IPS DF 6.9 (cell line): ENCODE measurements around the gene MYO19.

ENCODE experiments used
- DNase-seq: peaks from one replicate; pipeline ENCODE4 v3.0.0-alpha.2; 2013; ENCODE audit warnings: low read depth, low spot score
- H3K27ac ChIP-seq: one replicate; pipeline ENCODE4 v1.5.1; 2013; ENCODE audit warnings: low read length, control low read depth
- H3K27me3 ChIP-seq: 2 replicates; pipeline ENCODE4 v1.6.1; 2013; ENCODE audit warnings: mild to moderate bottlenecking, low read length; ENCODE audit not compliant: control insufficient read depth, insufficient read depth
- H3K36me3 ChIP-seq: 2 replicates; pipeline ENCODE4 v1.6.1; 2013; ENCODE audit warnings: low read length; ENCODE audit not compliant: control insufficient read depth, insufficient read depth
- H3K4me1 ChIP-seq: 2 replicates; pipeline ENCODE4 v1.6.1; 2013; ENCODE audit warnings: low read length; ENCODE audit not compliant: control insufficient read depth, insufficient read depth
- H3K4me3 ChIP-seq: 2 replicates; pipeline ENCODE4 v1.5.1; 2013; ENCODE audit warnings: mild to moderate bottlenecking, low read length
- H3K9me3 ChIP-seq: 2 replicates; pipeline ENCODE4 v1.6.1; 2013; ENCODE audit warnings: low read length, inconsistent platforms; ENCODE audit not compliant: control insufficient read depth, insufficient read depth
- WGBS: extraction: QIAGEN DNeasy Blood & Tissue Kit; methylation state at CpG from one replicate; pipeline ENCODE4 v1.1.7; 2013; ENCODE audit warnings: mixed read lengths, missing lambda C conversion rate; ENCODE audit not compliant: insufficient read length, insufficient coverage; 5-methylcytosine and 5-hydroxymethylcytosine counted together

The MYO19 gene

DNA sequence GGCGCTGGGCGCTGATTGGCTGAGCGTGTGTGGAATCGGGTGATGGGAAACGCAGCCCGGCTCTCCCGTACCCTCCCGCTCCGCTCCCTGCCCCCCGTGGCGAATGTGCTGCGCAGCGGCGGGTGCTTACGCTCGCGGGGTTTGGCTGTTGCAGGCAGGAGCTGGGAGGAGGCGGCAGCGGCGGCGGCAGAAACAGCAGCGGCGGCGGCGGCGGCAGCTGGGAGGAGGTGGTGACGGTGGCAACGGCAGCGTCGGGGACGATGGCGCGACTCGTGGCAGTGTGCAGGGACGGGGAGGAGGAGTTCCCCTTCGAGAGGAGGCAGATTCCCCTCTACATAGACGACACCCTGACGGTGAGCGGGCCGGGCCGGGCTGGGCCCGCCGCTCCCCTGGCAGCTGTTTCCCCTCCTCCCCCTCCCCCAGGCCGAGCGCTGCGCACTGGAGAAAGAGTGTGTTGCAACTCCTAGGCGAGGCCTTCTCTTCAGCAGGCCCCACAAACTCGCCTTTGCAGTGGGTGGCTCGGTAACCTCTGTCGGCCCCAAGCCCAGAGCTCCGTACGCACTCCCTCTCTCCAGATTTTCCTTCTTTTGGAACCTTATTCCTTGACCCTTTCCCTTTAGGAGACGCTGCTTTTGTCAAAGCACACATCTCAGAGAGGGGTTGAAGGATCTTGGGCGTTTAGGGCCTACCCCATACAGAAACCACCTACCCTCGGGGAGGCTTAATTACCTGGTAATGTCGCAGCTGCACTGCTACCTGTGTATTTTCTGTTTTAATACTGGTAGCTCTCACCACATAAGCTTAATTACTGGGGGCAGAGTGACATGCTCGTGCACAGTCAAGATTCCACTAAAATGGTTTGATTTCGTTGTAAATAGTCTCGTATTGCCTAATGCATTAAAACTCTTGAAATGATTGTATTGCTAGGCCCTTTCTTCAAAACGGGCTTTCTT is 11.1 kb upstream of the MYO19 start:
- no peaks in the 10 kb centered on the region for H3K4me1 ChIP-seq
- DNase-seq: peak; percentile 84
- H3K27ac ChIP-seq: no peak overlapping the region
- H3K9me3 ChIP-seq: no peaks in the 10 kb centered on the region
- H3K27me3 ChIP-seq: no peaks in the 10 kb centered on the region
- peak overlapping the region; percentile 84 for H3K4me3 ChIP-seq
- WGBS: no CpG with 5 or more reads among the region's 60 CpGs
- no peaks in the 10 kb centered on the region for H3K36me3 ChIP-seq

DNA sequence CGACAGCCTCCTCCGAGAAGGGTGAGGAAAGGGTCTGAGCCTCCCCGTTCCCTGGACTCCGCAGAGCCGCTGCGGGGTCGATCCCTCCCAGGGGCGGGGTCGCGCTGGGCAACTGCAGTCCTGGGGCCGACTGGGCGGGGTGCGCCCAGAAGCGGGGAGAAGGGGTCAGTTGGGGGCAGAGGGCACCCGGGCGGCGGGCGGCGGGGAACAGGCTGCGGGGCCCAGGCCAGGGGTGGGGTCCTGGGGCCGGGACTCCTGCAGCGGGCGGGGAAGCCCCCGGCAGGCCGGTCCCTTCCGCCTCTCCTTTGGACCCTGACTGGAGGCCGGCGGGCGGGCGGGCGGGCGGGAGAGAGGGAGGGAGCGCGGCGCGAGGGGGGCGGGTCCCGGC is 10.4 kb upstream of the MYO19 start:
- DNase-seq: no peak
- no peaks in the 10 kb centered on the region for H3K27me3 ChIP-seq
- H3K36me3 ChIP-seq: no peaks in the 10 kb centered on the region
- no CpG with 5 or more reads among the region's 38 CpGs for WGBS
- no peaks in the 10 kb centered on the region for H3K9me3 ChIP-seq
- peak overlapping the region; percentile 83 for H3K4me3 ChIP-seq
- no peaks in the 10 kb centered on the region for H3K4me1 ChIP-seq
- H3K27ac ChIP-seq: no peak overlapping the region

DNA sequence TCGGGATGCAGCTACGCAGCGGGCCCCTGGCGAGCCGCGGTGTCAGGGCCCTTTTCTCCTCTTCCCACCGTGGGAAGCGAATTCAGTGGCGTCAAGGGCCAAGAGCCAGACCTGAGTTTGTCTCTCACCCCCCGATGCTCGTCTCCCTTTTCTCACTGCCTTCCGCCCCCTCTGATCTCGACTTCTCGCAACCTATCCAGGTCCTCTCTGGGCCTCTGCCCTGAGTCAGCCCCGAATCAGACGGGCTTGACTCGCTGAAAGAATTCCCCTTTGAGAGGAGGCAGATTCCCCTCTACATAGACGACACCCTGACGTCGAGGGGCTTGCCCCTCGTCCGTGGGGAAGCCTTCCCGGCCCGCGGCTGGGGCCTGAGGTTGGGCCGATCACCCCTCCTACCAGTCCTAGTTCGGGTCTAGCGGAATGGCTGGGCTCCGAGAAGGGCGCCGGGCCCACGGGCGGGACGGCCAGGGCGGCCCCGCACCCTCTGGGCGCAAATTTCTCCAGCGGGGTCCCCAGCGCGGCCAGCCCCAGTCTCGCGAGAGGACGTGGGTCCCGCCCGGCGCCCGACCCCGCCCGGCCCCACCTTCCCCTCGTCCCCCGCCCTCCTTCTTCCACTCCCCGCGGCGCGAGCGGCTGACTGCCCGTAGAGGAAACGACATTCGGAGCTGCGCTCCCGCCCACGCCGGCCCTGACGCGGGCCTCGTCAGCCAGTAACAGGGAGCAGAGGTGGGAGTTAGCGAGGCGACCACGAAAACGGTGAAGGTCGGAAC is 9.8 kb upstream of the MYO19 start, which contains the start of gene GGNBP2:
Gene GGNBP2, plus strand, starts transcription at position 613 of the 770 bp plus-strand sequence. CDS start 806 bp downstream, outside the sequence.
- Histone ChIP-seq H3K9me3 (no peaks in the 10 kb centered on the region), H3K4me1 (no peaks in the 10 kb centered on the region), H3K4me3 (peak within 1 kb of the TSS; percentile 84), H3K27ac (no peak within 1 kb of the TSS), H3K36me3 (no peaks in the 10 kb centered on the region), H3K27me3 (no peaks in the 10 kb centered on the region)
- no CpG with 5 or more reads among the region's 71 CpGs for WGBS
- DNase-seq: peak; percentile 61

DNA sequence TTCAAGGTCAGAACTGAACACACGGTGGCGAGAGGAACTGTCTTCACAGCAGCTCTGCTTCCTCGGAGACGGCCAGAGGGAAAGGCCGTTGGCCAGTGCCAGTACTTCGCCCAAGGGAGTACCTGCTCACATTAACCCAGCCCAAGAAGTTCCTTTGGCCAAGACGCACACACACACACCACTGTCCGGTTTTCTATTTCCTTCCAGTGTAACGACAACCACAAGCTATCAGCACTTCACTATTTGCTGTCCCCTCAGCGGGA is 9.3 kb upstream of the MYO19 start:
- Histone ChIP-seq H3K4me1 (no peaks in the 10 kb centered on the region), H3K27ac (no peak overlapping the region), H3K9me3 (no peaks in the 10 kb centered on the region), H3K36me3 (no peaks in the 10 kb centered on the region), H3K4me3 (peak overlapping the region; percentile 83; the same call in 1 of the 2 replicates), H3K27me3 (no peaks in the 10 kb centered on the region)
- no peak for DNase-seq
- no CpG with 5 or more reads among the region's 10 CpGs for WGBS

DNA sequence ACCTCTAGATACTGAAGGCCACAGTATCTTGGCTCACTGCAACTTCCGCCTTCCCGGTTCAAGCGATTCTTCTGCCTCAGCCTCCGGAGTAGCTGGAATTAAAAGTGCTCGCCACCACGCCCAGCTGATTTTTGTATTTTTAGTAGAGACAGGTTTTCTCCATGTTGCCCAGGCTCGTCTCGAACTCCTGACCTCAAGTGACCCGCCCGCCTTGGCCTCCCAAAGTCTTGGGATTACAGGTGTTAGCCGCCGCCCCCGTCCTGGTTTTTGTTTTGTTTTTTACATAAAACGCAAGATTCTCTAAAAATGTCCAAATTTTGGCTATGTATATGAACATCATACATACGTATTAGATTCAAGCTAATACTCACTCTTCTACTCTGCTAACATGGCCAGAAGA is 8.1 kb upstream of the MYO19 start:
- no peaks in the 10 kb centered on the region for H3K27me3 ChIP-seq
- no peak overlapping the region for H3K4me3 ChIP-seq
- H3K27ac ChIP-seq: no peak overlapping the region
- no peak for DNase-seq
- no peaks in the 10 kb centered on the region for H3K4me1 ChIP-seq
- H3K9me3 ChIP-seq: no peaks in the 10 kb centered on the region
- WGBS: no CpG with 5 or more reads among the region's 15 CpGs
- H3K36me3 ChIP-seq: no peaks in the 10 kb centered on the region

DNA sequence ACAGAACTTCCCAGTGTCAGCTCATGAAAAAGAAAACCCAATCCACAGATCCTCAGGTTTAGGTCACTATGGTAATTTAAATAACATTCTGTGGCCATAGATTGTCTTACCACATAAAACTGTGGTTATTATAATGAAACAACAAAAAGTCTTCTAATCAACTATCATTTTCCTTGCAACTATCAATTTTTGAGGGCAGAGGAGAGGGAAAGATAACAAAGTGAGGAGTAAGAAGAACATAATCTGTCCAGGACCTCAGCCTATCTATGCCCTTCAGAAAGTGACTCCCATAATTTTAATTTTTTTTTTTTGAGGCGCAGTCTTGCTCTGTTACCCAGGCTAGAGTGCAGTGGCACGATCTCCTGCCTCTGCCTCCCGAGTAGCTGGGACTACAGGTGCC is 6.0 kb upstream of the MYO19 start:
- no peak overlapping the region for H3K4me3 ChIP-seq
- H3K36me3 ChIP-seq: no peaks in the 10 kb centered on the region
- WGBS: no CpG with 5 or more reads among the region's 3 CpGs
- DNase-seq: no peak
- no peaks in the 10 kb centered on the region for H3K4me1 ChIP-seq
- no peak overlapping the region for H3K27ac ChIP-seq
- H3K9me3 ChIP-seq: no peaks in the 10 kb centered on the region
- no peaks in the 10 kb centered on the region for H3K27me3 ChIP-seq

DNA sequence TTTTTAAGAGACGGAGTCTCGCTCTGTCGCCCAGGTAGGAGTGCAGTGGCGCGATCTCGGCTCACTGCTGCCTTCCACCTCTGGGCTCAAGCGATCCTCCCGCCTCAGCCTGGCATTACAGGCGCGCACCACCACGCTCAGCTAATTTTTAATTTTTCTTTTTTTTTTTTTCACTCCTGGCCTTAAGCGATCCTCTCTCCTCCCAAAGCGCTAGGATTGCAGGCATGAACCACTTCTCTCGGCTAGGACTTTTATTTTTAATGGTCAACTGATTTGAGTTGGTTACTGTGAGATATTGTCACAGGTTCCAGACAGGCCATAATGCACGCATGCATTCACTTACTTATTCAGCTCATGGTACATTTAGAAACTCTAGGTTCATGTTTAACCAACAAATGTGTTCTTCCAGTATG is 1.0 kb upstream of the MYO19 start:
- peak overlapping the region; percentile 92 for H3K4me3 ChIP-seq
- no CpG with 5 or more reads among the region's 15 CpGs for WGBS
- H3K4me1 ChIP-seq: no peaks in the 10 kb centered on the region
- no peak for DNase-seq
- H3K36me3 ChIP-seq: peaks cover 15% of the 10 kb centered on the region; the same call in 1 of the 2 replicates
- no peak overlapping the region for H3K27ac ChIP-seq
- H3K9me3 ChIP-seq: no peaks in the 10 kb centered on the region
- no peaks in the 10 kb centered on the region for H3K27me3 ChIP-seq

DNA sequence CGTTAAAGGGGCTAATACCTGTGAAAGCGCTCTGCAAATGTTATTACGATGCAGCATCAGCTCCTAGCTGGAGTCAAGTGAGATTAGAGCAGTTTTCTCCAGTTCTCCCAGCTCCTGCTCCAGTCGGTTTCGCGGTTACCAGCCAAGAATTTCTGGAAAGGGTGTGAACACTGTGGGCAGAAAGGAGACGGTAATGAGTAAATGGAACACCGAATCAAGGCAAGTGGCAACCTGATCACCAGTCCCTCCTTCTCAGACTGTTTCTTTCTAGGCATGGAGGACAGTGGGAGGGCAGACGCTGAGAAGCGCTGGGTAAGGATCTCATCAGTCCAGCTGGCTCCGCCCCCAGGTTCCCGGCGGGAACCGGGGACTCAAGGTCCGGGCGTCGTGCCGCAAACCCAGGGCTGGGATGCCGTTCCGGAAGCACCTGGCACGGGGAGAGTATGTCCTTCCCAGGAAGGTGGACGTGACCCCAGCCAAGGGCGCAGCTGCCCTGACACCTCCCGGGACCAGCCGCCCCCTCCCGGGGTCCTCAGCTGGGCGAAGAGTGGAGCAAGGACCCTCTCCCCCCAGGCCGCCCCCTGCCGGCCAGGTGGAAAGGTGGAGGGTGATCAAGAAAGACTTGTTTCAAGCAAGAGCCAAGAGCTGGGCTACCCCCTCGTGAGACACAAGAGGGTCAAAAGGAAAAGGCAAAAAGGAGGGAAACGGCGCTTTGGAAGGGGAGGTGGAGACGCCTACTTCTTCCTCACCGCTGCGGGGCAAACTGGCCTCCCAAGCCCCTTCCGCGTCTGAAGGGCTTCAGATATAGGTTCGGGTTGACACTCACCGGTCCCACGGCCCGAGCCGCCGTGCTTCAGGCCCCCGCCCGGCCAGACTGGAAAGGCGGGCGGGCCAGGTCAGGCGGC is 481 bp downstream of the MYO19 start:
- no peak overlapping the region for H3K27ac ChIP-seq
- WGBS: no CpG with 5 or more reads among the region's 48 CpGs
- peak; percentile 55 for DNase-seq
- H3K36me3 ChIP-seq: peaks cover 15% of the 10 kb centered on the region; the same call in 1 of the 2 replicates
- no peaks in the 10 kb centered on the region for H3K9me3 ChIP-seq
- no peaks in the 10 kb centered on the region for H3K4me1 ChIP-seq
- H3K27me3 ChIP-seq: no peaks in the 10 kb centered on the region
- H3K4me3 ChIP-seq: peak overlapping the region; percentile 92; the same call in 1 of the 2 replicates

DNA sequence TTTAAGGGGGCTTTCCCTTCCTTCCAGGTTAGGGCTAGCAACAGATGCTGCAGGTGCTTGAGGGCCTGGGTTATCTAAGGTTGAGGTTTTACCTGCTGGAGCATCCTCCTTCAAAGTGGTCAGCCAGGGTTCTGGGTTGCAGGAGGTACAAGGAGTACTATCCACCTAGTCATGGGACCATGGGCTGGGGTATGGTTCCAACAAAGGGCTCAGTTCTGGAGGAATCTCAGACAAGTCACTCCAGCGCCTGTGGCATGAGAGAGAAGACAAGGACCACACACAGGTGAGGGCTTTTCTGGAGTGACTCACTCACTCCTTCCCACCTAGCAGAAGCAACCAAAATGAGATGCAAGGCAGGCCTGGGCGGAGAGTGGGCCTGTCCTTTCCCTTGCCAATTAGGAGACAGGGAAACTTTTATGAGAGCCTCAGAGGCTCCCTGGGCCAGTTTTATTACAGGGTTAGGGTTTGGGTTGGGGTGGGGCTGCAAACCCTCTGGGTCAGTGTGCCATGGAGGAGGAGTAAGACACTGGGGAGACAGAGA is 2.2 kb downstream of the MYO19 start:
- Histone ChIP-seq H3K36me3 (peaks cover 24% of the 10 kb centered on the region), H3K27ac (no peak overlapping the region), H3K4me3 (no peak overlapping the region), H3K27me3 (no peaks in the 10 kb centered on the region), H3K4me1 (no peaks in the 10 kb centered on the region), H3K9me3 (no peaks in the 10 kb centered on the region)
- no CpG with 5 or more reads among the region's 2 CpGs for WGBS
- no peak for DNase-seq

DNA sequence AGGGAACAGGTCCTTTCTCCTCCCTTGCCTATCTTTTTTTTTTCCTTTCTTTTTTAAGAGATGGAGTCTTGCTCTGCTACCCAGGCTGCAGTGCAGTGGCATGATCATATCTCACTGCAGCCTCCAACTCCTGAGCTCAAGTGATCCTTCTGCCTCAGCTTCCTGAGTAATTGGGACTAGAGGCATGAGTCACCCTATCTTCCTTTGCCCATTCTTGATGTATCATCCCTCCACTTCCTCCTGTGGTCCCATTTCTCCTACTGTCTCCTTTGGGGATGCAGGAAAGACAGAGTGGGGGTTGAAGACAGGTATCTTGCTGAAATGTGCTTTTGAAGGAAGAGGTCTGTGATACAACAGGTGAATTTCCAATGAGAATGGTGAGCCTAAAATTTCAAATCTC is 5.5 kb downstream of the MYO19 start:
- Histone ChIP-seq H3K36me3 (peaks cover 43% of the 10 kb centered on the region), H3K27ac (no peak overlapping the region)
- DNase-seq: no peak

More for the DNA sequence above, 5.5 kb downstream of the MYO19 start:
- no peaks in the 10 kb centered on the region for H3K27me3 ChIP-seq
- no peaks in the 10 kb centered on the region for H3K4me1 ChIP-seq
- H3K4me3 ChIP-seq: no peak overlapping the region
- no peaks in the 10 kb centered on the region for H3K9me3 ChIP-seq
